WTC11 (cell line): Measurements from ENCODE around the gene HSPA4.

Experiments used
- ATF1 ChIP-seq: sonication (generic); formaldehyde crosslinking; IDR thresholded peaks from 2 replicates; pipeline ENCODE4 v1.8.1; 2023; ENCODE audit warnings: mild to moderate bottlenecking, moderate library complexity, missing genetic modification reagents
- CBFB ChIP-seq: sonication (generic); formaldehyde crosslinking; IDR thresholded peaks from 2 replicates; pipeline ENCODE4 v1.8.1; 2022; ENCODE audit warnings: mild to moderate bottlenecking, low read depth, missing genetic modification reagents
- CREB1 ChIP-seq: sonication (generic); formaldehyde crosslinking; IDR thresholded peaks from 2 replicates; pipeline ENCODE4 v1.8.0; 2023; ENCODE audit warnings: mild to moderate bottlenecking, missing genetic modification reagents
- CREM ChIP-seq: sonication (generic); formaldehyde crosslinking; IDR thresholded peaks from 2 replicates; pipeline ENCODE4 v1.8.1; 2022; ENCODE audit warnings: mild to moderate bottlenecking, missing genetic modification reagents, moderate library complexity
- JUN ChIP-seq: sonication (generic); formaldehyde crosslinking; IDR thresholded peaks from 2 replicates; pipeline ENCODE4 v1.8.0; 2023; ENCODE audit warnings: mild to moderate bottlenecking, missing genetic modification reagents
- MYBL2 ChIP-seq: sonication (generic); formaldehyde crosslinking; IDR thresholded peaks from 2 replicates; pipeline ENCODE4 v1.8.1; 2023; ENCODE audit warnings: mild to moderate bottlenecking, moderate library complexity, missing genetic modification reagents
- NR2C2 ChIP-seq: sonication (generic); formaldehyde crosslinking; IDR thresholded peaks from 2 replicates; pipeline ENCODE4 v1.8.0; 2022; ENCODE audit warnings: mild to moderate bottlenecking, missing genetic modification reagents
- SP1 ChIP-seq: sonication (generic); formaldehyde crosslinking; conservative IDR thresholded peaks from 2 replicates; pipeline ENCODE4 v1.8.1; 2022; ENCODE audit warnings: missing genetic modification reagents
- ZNF138 ChIP-seq: sonication (generic); formaldehyde crosslinking; conservative IDR thresholded peaks from 2 replicates; pipeline ENCODE4 v1.8.1; 2022; ENCODE audit warnings: mild to moderate bottlenecking, moderate library complexity, missing genetic modification reagents
- ZNF263 ChIP-seq: sonication (generic); formaldehyde crosslinking; IDR thresholded peaks from 2 replicates; pipeline ENCODE4 v1.8.1; 2022; ENCODE audit warnings: low read depth, mild to moderate bottlenecking, moderate library complexity, missing genetic modification reagents
- TF ChIP-seq, protein P1 (sequence below): fragments of 200-600 bp; IDR thresholded peaks from 2 replicates; pipeline ENCODE4 v1.8.0; 2022; ENCODE audit warnings: antibody characterized with exemption
- TF ChIP-seq, protein P2 (sequence below): sonication (generic); formaldehyde crosslinking; IDR thresholded peaks from 2 replicates; pipeline ENCODE4 v1.8.1; 2022; ENCODE audit warnings: mild to moderate bottlenecking, moderate library complexity, missing genetic modification reagents
- TF ChIP-seq, protein P3 (sequence below): fragments of 250-450 bp; sonication (Bioruptor Pico); IDR thresholded peaks from 2 replicates; pipeline ENCODE4 v1.9.0; 2021; ENCODE audit warnings: mild to moderate bottlenecking, borderline replicate concordance

DNA sequence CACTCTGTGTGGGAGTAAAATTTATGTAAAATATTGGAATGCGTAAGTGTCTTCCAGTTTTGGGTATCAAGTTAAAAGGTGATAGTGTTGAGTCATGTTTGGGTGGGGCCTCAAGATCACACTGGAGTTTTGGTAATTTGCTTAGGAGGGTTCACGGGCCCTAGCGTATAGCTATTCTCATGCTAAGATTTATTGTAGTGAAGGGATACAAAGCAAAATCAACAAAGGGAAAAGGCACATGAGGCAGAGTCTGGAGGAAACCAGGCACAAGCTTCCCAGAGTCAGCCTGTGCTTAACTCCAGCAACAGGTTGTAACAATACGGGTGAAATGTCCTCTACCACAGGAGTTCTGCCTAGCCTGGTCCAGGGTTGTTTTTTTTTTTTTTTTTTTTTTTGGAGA lies 20.2 kb downstream of the HSPA4 start:
- TF ChIP-seq JUN (CRISPR knock-in tag), result no peak
- TF ChIP-seq, protein P1, sequence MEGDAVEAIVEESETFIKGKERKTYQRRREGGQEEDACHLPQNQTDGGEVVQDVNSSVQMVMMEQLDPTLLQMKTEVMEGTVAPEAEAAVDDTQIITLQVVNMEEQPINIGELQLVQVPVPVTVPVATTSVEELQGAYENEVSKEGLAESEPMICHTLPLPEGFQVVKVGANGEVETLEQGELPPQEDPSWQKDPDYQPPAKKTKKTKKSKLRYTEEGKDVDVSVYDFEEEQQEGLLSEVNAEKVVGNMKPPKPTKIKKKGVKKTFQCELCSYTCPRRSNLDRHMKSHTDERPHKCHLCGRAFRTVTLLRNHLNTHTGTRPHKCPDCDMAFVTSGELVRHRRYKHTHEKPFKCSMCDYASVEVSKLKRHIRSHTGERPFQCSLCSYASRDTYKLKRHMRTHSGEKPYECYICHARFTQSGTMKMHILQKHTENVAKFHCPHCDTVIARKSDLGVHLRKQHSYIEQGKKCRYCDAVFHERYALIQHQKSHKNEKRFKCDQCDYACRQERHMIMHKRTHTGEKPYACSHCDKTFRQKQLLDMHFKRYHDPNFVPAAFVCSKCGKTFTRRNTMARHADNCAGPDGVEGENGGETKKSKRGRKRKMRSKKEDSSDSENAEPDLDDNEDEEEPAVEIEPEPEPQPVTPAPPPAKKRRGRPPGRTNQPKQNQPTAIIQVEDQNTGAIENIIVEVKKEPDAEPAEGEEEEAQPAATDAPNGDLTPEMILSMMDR, result no peak
- no peak for TF ChIP-seq MYBL2 (CRISPR knock-in tag)
- TF ChIP-seq, protein P2, sequence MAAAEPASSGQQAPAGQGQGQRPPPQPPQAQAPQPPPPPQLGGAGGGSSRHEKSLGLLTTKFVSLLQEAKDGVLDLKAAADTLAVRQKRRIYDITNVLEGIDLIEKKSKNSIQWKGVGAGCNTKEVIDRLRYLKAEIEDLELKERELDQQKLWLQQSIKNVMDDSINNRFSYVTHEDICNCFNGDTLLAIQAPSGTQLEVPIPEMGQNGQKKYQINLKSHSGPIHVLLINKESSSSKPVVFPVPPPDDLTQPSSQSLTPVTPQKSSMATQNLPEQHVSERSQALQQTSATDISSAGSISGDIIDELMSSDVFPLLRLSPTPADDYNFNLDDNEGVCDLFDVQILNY (CRISPR knock-in tag), result no peak
- TF ChIP-seq, protein P3, sequence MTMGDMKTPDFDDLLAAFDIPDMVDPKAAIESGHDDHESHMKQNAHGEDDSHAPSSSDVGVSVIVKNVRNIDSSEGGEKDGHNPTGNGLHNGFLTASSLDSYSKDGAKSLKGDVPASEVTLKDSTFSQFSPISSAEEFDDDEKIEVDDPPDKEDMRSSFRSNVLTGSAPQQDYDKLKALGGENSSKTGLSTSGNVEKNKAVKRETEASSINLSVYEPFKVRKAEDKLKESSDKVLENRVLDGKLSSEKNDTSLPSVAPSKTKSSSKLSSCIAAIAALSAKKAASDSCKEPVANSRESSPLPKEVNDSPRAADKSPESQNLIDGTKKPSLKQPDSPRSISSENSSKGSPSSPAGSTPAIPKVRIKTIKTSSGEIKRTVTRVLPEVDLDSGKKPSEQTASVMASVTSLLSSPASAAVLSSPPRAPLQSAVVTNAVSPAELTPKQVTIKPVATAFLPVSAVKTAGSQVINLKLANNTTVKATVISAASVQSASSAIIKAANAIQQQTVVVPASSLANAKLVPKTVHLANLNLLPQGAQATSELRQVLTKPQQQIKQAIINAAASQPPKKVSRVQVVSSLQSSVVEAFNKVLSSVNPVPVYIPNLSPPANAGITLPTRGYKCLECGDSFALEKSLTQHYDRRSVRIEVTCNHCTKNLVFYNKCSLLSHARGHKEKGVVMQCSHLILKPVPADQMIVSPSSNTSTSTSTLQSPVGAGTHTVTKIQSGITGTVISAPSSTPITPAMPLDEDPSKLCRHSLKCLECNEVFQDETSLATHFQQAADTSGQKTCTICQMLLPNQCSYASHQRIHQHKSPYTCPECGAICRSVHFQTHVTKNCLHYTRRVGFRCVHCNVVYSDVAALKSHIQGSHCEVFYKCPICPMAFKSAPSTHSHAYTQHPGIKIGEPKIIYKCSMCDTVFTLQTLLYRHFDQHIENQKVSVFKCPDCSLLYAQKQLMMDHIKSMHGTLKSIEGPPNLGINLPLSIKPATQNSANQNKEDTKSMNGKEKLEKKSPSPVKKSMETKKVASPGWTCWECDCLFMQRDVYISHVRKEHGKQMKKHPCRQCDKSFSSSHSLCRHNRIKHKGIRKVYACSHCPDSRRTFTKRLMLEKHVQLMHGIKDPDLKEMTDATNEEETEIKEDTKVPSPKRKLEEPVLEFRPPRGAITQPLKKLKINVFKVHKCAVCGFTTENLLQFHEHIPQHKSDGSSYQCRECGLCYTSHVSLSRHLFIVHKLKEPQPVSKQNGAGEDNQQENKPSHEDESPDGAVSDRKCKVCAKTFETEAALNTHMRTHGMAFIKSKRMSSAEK (CRISPR knock-in tag), result no peak
- no peak for TF ChIP-seq CREM
- no peak for TF ChIP-seq ZNF263 (CRISPR knock-in tag)
- no peak for TF ChIP-seq CREB1
- TF ChIP-seq SP1 (CRISPR knock-in tag), result no peak
- TF ChIP-seq CBFB (CRISPR knock-in tag), result no peak
- TF ChIP-seq ATF1, result no peak
- TF ChIP-seq ZNF138 (CRISPR knock-in tag), result no peak
- no peak for TF ChIP-seq NR2C2
